Uterus (tissue), 4 donors: ENCODE measurements around the gene CCDC152. TPM values are rescaled to one million over a fixed set of nuclear protein-coding genes. Genes with fewer than 3 reads are reported as not detected.
"Not testable (repeated sequence)": the region's sequence is repeated elsewhere in the genome, so short reads cannot be mapped to it uniquely, and the experiment has no call there.

ENCODE experiments used
- DNase-seq, 2 donors: peaks; one replicate each; pipeline ENCODE4 v3.0.0-alpha.2; 2019 to 2020
- H3K27ac ChIP-seq, 2 donors: fragments of 200-600 bp; sonication (generic); 1 replicate in 1 of 2; 2 replicates in 1 of 2; pipeline ENCODE4 v1.5.1; 2016 to 2018
- H3K27me3 ChIP-seq, 2 donors: fragments of 200-600 bp; sonication (generic); one replicate each; pipeline ENCODE4 v1.5.1; 2018 to 2019; ENCODE audit warnings: control low read depth in 1 of 2
- H3K36me3 ChIP-seq, 2 donors: fragments of 200-600 bp; sonication (generic); one replicate each; pipeline ENCODE4 v1.5.1; 2019; ENCODE audit warnings: control low read depth in 1 of 2
- H3K4me1 ChIP-seq, 2 donors: fragments of 200-600 bp; sonication (generic); one replicate each; pipeline ENCODE4 v1.5.1; 2018 to 2019; ENCODE audit warnings: control low read depth in 1 of 2
- H3K4me3 ChIP-seq, 2 donors: fragments of 200-600 bp; sonication (generic); 1 replicate in 1 of 2; 2 replicates in 1 of 2; pipeline ENCODE4 v1.5.1; 2018 to 2019; ENCODE audit warnings: mild to moderate bottlenecking in 1 of 2
- H3K9me3 ChIP-seq, 2 donors: fragments of 200-600 bp; sonication (generic); one replicate each; pipeline ENCODE4 v1.5.1; 2019; ENCODE audit warnings: control low read depth in 1 of 2
- POLR2A ChIP-seq, 2 donors: fragments of 450-650 bp; IDR thresholded peaks; one replicate each; pipeline ENCODE4 v1.6.1; 2016; ENCODE audit warnings: antibody characterized with exemption in 2 of 2, mild to moderate bottlenecking in 1 of 2, moderate library complexity in 1 of 2
- intact Hi-C: fragments of 100-400 bp; cut with DNase I; formaldehyde crosslinking; loops from one replicate; pipeline ENCODE4 v1.15.1; 2023; ENCODE audit warnings: low total_unique reads
- total RNA-seq, 4 donors: library from RNA; depleted of rRNA in 3 of 4; stranded (reverse); fragments of >200 nt in 3 of 4; gene quantifications; one replicate each; pipeline versions ENCODE4 v1.1.0 to v1.2.4, GENCODE V29; 2014 to 2023
- TF ChIP-seq, protein P1 (sequence below), 4 experiments: fragments of 200-600 bp in 2 of 4; fragments of 450-650 bp in 2 of 4; sonication (generic) in 2 of 4; IDR thresholded peaks; one replicate each; pipeline ENCODE4 v1.5.1; 2016 to 2019; ENCODE audit warnings: antibody characterized with exemption in 4 of 4, mild to moderate bottlenecking in 2 of 4, moderate library complexity in 1 of 4
- donor health status: DM: yes; HTN: yes; CAD: no.

The CCDC152 gene
- total RNA-seq, 4 donors from 2014 or later = 0.76 to 3.9 TPM; not detected in 2

GRCh38 chr5:42811591-42812446, 55.2 kb downstream of the CCDC152 start, which contains the start of gene SELENOP:
TSS of gene SELENOP (minus strand) at chr5:42811892. CDS start at chr5:42808353, 3,539 bp downstream.
- DNase-seq = peak; percentile 49 to 82
- Histone ChIP-seq H3K27me3 (no peaks in the 10 kb centered on the region), H3K4me1 (no peaks in the 10 kb centered on the region), H3K36me3 (no peaks in the 10 kb centered on the region), H3K9me3 (no peaks in the 10 kb centered on the region), H3K4me3 (peak within 1 kb of the TSS; percentile 54 to 62), H3K27ac (peak within 1 kb of the TSS; percentile 85 to 93)
- TF ChIP-seq, protein P1, sequence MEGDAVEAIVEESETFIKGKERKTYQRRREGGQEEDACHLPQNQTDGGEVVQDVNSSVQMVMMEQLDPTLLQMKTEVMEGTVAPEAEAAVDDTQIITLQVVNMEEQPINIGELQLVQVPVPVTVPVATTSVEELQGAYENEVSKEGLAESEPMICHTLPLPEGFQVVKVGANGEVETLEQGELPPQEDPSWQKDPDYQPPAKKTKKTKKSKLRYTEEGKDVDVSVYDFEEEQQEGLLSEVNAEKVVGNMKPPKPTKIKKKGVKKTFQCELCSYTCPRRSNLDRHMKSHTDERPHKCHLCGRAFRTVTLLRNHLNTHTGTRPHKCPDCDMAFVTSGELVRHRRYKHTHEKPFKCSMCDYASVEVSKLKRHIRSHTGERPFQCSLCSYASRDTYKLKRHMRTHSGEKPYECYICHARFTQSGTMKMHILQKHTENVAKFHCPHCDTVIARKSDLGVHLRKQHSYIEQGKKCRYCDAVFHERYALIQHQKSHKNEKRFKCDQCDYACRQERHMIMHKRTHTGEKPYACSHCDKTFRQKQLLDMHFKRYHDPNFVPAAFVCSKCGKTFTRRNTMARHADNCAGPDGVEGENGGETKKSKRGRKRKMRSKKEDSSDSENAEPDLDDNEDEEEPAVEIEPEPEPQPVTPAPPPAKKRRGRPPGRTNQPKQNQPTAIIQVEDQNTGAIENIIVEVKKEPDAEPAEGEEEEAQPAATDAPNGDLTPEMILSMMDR (IDR thresholded peaks at IDR 0.05) = peak in 2 of 4 experiments; percentile 5 to 12
- peak; percentile 78 to 79 for TF ChIP-seq POLR2A (IDR thresholded peaks at IDR 0.05)
- intact Hi-C loops = no loop called here

- H3K27ac ChIP-seq = peak overlapping the region; percentile 85 to 93
- intact Hi-C loops = no loop called here
- no peak for DNase-seq
- H3K4me3 ChIP-seq = peak overlapping the region in 1 of 2 donors; percentile 62
- no peak for TF ChIP-seq POLR2A (IDR thresholded peaks at IDR 0.05)
- TF ChIP-seq, protein P1 (IDR thresholded peaks at IDR 0.05) = no peak
- H3K9me3 ChIP-seq = no peaks in the 10 kb centered on the region
- no peaks in the 10 kb centered on the region for H3K27me3 ChIP-seq
- H3K36me3 ChIP-seq = no peaks in the 10 kb centered on the region
- no peaks in the 10 kb centered on the region for H3K4me1 ChIP-seq
Observed at GRCh38 chr5:42812620-42813019, 56.0 kb downstream of the CCDC152 start.

- peak in 1 of 2 donors; percentile 16 for DNase-seq
- Histone ChIP-seq H3K4me1 (no peaks in the 10 kb centered on the region), H3K9me3 (no peaks in the 10 kb centered on the region), H3K27ac (peak overlapping the region; percentile 85 to 93), H3K4me3 (no peak overlapping the region), H3K36me3 (no peaks in the 10 kb centered on the region), H3K27me3 (no peaks in the 10 kb centered on the region)
- TF ChIP-seq, protein P1 (IDR thresholded peaks at IDR 0.05) = no peak
- TF ChIP-seq POLR2A (IDR thresholded peaks at IDR 0.05) = no peak
- intact Hi-C loops = no loop called here
Observed at GRCh38 chr5:42813533-42813932, 56.9 kb downstream of the CCDC152 start.

DNA sequence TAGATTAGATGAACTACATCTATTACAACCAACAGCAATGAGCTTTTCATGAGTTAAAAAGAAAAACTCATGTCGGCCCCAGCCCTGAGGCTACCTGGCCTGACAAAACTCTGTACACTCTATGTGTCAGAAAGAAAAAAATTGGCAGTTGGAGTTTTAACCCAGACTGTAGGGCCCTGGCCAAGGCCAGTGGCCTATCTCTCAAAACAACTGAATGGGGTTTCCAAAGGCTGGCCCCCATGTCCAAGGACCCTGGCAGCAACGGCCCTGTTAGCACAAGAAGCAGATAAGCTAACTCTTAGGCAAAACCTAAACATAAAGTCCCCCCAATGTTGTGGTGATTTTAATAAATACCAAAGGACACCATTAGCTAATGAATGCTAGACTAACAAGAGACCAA, 59.9 kb downstream of the CCDC152 start:
- intact Hi-C loops = not testable (repeated sequence)

GRCh38 chr5:42819745-42820144, 63.1 kb downstream of the CCDC152 start:
- no peak for TF ChIP-seq POLR2A (IDR thresholded peaks at IDR 0.05)
- TF ChIP-seq, protein P1 (IDR thresholded peaks at IDR 0.05) = no peak
- no peaks in the 10 kb centered on the region for H3K9me3 ChIP-seq
- no peak overlapping the region for H3K27ac ChIP-seq
- intact Hi-C loops = no loop called here
- H3K4me1 ChIP-seq = no peaks in the 10 kb centered on the region
- no peaks in the 10 kb centered on the region for H3K27me3 ChIP-seq
- H3K4me3 ChIP-seq = no peak overlapping the region
- no peak for DNase-seq
- no peaks in the 10 kb centered on the region for H3K36me3 ChIP-seq

More for the DNA sequence above, 59.9 kb downstream of the CCDC152 start:
- H3K4me1 ChIP-seq, H3K27me3 ChIP-seq, H3K9me3 ChIP-seq, H3K27ac ChIP-seq, H3K36me3 ChIP-seq, H3K4me3 ChIP-seq, DNase-seq: not testable (repeated sequence)
